Stimulated activated CD4-positive, alpha-beta T cell treated with anti-CD3 and anti-CD28 coated beads, Interleukin-4, amount 100 ng/mL, for 1 hour (primary cell): ENCODE data around the gene ELOVL6.
"Not testable (repeated sequence)": the region's sequence is repeated elsewhere in the genome, so short reads cannot be mapped to it uniquely, and the experiment has no call there.

Experiments used
- DNase-seq: peaks from one replicate; pipeline ENCODE4 v3.0.0-alpha.2; 2020

Gene ELOVL6

DNA sequence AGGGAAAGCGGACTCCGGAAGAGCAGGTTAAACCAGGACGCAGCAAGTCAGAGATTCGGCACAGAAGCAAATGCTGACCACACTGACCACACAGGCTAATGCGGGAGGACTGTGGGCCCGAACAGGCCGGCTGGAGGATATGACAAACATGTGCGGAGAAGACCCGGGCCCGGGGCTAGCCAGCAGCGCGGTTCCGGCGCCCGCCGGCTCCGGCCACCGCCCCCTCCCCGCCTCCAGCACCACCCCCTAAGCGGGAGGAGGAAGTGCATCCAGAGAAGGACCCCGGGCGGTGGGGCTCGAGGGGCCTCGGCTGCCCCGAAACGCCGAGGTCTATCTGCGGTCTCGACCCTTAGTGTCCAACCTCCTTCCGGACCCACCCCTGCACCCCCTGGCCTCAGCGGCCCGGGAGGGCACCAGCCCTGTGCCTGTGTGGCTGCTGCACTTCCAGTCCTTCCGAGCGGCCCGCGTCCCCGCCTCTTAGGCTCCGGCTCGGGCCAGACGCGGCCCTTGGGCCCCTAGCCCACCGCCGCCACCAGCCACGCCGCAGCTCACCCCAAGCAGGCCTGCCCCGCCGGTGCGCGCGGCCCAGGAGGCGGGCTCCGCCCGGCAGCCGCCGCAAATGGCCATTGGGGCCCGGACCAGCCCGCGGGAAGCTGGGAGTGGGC, 2.1 kb downstream of the ELOVL6 start:
- DNase-seq, result peak; percentile 38

DNA sequence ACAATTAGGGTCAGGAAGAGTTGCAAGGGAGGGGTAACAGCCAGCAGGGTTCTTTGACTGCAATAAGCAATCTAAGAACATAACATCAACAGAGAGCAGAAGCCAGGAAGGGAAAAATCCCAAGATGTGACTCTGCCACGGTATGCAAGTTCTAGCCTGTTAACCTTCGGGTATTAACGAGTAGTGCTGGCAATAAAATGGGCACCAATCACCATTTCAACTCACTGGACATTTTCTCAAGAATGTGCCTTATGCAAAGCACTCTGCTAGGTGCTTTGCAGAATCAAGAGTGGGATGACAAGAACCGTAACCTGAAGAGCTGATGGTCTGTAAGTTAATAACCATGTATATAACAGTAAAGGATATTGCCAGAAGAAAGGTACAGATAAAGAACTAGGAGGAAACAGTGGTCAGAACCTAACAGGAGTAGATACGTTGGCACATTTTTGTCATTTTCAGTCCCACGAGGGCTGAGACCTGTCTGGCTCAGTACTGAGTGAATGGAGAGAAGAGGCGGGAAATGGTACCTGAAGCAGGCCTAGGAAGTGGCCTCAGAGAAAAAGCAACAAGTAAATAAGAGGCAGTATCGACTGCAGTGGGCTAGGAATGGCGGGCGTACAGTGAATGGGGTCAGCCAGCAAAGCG, 2.7 kb downstream of the ELOVL6 start:
- no peak for DNase-seq

DNA sequence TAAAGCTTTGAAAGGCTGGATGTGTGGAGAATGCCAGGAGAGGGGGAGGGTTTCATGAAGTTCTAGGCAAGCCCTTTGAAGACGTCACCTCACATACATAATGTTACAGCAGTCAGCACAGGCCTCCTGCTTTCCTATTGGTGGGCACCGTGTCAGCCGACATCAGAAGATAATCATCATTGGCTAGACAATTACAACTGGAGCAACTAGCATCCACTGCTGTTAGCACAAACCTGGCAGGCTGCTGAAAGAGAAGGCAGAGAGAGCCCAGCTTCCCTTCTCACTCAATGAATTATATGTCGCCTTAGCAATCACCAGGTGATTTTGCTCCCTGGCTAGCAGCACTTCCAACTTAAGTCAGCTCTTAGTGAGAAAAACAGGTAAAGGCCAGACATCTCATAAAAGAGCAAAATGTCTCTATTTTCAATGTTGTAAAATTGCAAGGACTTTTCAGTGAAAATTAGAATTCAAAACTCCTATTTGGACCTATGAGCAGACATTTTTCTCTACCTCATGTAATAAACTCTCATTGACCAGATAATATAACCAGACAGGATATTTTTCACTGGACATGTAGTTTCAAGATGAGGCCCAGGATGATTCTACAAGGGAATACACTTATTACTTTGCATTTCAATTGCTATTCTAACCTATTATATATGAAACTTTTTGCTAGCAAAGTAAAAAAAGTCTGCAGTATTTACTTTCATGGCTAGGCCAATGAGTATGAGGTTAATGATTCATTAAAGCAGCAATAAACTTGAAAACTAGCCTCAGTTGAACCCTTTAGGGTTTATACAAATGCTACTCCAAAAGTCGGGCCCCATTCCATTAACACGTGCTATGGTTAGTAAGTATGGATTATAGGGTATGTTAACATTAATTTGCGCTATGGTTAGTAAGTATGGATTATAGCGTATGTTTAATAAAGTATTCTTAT, 4.3 kb downstream of the ELOVL6 start:
- peak; percentile 65 for DNase-seq

DNA sequence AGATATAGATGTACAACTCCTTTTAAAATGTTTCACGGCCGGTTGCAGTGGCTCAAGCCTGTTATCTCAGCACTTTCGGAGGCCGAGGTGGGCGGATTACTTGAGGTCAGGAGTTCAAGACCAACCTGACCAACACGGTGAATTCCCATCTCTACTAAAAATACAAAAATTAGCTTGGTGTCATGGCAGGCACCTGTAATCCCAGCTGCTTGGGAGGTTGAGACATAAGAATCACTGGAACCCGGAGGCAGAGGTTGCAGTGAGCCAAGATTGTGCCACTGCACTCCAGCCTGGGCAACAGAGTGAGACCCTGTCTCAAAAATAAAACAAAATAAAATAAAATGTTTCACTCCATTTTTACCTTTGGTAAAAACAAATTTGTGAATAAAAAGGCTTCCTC, 5.1 kb downstream of the ELOVL6 start:
- DNase-seq, result not testable (repeated sequence)

DNA sequence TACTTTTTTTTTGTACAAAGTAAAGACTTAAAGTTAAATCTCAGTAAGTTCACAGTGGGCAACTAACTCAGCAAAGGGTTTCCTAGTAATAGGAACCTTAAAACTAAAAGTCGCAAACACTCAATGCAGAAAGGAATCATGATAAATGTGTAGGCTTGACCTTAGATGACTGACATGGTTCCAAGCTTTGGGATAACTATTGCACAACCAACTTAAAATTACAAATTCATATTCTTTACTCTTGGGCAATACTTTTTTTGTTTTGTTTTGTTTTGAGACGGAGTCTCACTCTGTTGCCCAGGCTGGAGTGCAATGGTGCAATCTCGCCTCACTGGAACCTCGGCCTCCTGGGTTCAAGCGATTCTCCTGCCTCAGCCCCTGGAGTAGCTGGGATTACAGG, 8.2 kb downstream of the ELOVL6 start:
- DNase-seq, result no peak

DNA sequence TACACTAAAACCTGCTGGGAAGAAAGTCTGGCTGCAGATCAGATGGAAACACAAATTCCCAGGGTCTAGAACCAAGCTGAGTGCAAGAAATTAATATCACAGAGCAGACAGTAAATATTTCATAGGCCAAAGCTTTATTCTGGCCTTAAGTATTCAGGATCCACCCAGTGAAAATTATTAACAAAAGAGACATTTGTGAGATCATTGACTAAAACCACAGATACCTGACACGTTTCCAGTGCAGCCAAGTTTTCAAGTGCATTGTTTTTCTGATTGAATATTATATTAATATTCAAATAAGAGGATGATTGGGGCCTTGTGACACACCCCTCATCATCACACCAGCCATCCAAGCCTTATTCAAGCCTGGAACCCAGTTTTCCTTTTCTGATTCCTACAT, 10.3 kb downstream of the ELOVL6 start:
- DNase-seq, result no peak

DNA sequence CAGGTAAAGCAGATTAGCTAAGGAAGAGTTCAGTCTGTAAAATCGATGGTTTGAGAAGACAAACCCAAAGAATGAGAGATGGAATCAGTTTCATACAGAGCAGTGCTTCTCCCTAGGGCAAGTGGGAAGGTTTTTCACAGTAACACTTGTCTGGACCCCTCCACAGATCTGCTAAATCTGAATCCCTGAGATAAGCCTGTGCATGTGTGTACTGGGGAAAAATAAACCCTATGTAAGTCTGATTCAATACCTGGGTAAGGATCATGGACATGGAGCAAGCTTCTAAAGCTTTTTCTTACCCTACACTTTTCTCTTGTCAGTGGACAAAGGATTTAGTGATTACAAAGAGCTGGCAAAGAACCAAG, 13.6 kb downstream of the ELOVL6 start:
- no peak for DNase-seq

DNA sequence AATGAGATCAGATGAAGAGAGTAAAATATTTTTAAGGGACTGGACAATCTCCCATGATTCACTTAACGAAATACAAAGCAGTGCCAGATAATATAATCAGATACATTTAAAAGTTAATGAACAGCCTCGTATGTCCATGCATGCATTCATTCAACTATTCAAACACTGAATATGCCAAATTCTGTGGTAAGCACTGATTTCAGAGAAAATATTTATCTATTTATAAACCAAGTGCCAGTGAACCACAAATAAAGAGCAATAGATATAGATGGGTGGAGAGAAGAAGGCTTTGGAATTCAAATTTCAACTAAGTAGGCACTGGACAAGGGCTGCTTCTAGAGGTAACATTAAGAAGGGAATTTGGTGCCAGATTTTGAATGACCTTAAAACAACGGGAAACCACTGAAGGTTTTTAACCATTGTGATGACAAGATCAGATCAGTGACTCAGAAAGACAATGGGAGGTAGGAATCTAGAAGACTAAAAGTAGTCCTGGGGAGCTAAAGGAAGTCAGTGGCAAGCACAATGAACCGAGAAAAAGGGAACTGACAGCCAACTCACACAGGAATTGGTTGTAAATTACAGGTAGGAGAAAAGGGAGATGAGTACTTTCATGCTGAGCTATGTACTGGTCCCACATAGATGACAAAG, 14.2 kb downstream of the ELOVL6 start:
- DNase-seq, result no peak

DNA sequence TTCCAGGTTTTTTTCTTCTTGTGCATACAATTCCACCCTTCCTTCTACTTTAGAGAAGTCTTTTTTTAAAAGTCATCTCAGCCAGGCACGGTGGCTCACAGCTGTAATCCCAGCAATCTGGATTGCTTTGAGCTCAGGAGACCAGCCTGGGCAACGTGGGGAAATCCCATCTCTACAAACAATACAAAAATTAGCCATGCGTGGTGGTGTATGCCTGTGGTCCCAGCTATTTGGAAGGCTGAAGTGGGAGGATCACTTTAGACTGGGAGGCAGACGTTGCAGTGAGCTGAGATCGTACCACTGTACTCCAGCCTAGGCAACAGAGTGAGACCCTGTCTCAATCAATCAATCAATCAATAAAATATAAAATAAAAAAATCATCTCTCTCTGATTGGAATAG, 14.8 kb downstream of the ELOVL6 start:
- DNase-seq, result no peak

DNA sequence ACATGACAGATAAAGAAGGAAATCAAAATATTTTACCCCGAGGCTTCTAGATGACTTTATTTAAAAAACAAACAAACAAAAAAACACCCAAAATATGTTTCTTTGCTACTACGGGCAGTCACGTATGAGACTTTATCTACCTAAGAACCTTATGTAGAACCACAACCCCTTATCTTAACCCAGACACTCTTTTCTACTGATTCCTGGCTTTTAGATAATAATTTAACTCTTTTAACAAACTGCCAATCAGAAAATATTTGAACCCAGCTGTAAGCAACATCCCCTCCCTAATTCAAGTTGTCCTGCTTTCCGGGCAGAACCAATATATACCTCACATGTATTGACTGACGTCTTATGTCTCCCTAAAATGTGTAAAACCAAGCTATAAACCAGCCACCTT, 15.4 kb downstream of the ELOVL6 start:
- no peak for DNase-seq

DNA sequence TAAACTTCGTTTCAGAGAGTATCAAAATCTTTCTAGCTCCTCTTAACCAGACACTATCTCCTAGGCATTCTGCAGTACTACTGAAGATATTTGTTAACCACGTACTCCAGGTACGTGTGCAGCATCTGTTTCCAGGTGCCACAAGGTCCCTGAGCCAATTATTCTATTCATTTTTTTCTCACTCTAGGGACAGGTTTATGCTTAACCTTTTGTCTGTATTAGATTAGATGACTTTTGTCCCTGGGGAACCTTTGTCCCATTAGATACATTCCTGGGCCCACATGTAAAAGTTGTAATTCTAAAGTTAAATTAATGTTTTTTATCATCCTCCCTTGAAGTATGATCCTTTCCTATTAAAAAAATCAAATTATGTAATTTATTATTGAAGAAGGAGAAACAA, 16.5 kb downstream of the ELOVL6 start:
- DNase-seq, result no peak

DNA sequence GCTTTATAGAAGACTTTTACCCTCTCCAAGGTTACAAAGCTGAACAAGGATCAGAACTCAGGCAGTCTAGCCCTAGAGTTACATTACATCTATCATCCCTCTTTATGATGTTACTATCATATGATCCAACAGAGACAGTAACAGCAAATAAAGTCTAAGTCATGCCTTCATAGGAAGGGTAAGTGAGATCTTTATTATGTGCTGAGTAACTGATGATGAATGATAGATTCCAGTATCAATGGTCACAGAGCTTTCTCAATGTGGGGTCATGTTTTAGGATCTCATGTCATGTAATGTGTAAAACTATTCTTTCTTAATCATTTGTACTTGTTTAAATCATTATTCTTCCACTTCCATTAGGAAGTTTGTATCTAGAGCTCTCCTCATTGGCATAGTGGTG, 22.8 kb downstream of the ELOVL6 start:
- DNase-seq, result no peak

DNA sequence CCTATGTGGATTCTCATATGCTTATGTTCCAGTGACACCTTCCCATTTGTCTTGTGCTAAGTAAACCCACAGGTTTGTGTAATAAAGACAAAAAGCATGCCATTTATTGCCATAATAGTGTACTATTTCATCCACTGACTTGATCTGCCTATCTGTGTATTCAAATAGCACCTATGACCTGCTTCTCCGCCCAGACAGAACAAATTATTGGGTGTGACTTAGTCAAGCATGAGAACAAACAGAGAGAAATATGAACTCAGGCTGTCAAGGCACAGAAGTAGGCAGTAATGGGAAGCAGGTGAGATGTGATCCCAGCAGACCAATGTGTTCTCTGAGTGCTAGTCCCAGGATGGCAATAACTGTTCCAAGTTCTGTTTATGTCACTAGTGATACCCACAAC, 25.4 kb downstream of the ELOVL6 start:
- no peak for DNase-seq

DNA sequence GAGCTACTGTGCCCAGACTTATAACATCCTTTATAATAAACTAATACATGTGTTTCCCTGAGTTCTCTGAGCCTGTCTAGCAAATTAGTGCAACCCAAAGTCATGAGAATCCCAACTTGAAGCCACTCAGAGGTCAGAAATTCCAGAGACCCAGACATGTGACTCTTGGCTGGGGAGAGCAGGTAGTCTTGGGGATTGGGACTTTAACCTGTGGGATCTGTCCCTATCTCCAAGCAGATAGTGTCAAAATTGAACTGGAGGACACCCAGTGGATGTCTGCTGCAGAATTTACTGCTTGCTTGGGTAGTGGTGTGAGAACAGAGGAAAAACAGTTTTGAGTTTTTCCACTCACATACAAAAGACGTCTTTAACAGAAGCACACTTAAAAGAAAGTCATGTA, 26.4 kb downstream of the ELOVL6 start:
- DNase-seq, result no peak

DNA sequence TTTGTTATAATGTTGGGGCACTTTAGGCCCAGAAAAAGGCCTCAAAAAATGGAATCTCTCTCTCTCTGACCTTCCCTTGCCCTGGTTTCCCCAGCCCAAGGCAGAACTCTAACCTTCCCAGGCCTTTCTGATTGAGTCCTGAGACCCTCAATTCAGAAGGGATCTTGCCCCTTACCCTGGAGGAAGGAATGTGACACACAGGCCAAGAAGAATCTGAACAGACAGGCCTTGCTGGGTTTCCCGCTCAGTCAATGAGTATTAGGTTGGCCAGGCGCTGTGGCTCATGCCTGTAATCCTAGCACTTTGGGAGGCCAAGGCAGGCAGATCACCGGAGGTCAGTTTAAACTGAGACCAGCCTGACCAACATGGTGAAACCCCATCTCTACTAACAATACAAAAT, 27.6 kb downstream of the ELOVL6 start:
- DNase-seq, result no peak

DNA sequence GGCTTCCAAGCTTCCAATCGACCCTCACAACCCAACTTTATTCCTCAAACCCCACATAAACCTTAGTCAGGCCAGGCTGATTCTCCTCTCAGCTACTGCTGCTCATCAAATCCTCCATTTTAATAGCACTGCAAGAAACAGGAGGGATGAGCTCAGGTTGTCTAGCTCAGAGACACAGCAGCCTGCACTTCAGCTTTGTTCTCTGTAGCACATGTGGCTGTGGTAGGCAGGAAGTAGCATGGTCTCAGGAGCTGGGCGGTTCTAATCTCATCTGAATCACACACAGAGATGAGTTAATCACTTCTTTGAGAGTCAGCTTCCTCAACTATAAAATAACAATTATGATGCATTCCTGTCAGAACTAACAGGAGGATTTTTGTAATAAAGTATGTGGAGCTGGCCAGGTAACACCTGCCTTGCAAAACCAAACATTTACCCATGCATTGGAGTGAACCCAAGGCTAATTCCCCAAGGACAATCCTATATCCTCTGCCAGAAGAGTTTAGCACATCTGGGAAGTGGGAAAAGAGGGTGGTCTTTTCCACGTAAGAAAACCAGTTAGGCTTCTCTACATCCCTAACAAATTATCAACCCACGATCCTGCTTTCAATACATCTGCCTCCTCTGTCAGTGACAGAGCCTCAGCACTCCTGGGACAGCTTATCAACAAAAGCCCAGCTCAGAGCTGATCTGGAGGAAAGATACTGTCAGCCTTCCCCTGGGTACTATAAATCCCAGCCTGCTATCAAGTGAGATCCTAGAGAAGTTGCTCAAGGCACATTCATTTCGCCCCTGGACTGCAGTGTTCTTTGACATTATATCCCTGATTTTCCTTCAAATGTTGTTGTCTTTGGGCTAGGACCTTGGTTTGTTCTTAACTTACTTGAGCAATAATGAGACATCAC, 32.8 kb downstream of the ELOVL6 start:
- DNase-seq, result peak; percentile 46

DNA sequence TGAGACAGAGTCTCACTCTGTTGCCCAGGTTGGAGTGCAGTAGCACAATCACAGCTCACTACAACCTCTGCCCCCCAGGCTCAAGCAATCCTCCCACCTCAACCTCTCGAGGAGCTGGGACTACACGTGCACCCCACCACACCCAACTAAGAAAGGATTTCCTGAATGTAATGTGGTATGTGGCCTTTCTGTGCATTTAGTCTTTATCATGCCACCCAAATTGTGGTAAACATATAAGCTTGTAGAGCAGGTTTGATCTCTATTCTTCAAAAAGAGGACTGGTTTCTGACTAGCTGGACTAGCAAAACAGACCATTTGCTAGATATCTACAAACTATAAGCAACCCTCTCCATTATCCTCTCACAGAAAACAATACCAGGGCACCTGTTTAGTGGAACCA, 33.6 kb downstream of the ELOVL6 start:
- DNase-seq, result no peak

DNA sequence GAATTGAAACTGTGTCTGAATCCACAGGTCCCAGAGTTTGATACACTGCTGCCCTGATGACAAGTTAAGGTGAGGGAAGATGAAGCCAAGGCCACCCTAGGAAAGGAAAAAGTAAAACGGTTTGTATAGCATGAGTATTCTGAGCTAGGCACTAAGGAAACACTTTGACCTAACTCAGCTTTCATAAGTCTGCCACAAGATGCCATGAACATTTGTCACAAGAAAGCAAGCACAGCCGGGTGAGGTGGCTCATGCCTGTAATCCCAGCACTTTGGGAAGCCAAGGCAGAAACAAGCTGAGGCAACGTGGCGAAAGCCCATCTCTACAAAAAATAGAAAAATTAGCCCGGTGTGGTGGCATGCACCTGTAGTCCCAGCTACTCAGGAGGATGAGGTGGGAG, 34.2 kb downstream of the ELOVL6 start:
- no peak for DNase-seq

DNA sequence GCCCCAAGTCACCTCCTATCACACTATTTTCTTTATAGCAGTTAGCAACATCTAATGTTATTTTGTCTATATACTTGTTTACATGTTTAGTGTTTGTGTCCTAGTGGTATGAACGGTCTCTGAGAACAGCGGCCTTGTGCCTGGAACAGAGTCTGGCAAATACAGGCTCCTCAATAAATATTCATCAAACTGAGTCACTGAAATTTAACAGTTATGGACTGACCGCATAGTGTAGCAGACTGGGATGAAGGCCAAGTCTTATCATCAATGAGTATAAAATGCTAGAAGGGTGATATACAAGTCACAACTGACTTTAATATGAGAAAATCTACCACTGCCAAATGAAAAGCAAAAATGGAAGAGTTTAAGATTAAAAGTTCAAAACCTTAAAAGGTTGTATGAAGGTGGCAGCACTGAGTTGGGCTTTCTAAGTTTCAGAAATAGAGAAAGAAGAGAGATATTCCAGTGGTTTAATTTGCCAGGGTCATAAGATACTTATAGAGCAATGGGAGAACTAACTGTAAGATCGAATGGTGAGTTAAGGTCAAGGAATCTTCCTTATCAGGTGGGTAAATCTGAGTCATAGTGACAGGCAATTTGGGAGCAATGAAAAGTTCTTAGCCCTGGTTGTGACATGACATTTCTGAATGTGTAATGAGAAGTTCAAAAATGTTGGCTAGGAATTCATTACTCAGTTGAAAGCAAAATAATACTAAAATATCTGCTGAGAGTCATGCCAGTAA, 34.9 kb downstream of the ELOVL6 start:
- DNase-seq, result no peak

DNA sequence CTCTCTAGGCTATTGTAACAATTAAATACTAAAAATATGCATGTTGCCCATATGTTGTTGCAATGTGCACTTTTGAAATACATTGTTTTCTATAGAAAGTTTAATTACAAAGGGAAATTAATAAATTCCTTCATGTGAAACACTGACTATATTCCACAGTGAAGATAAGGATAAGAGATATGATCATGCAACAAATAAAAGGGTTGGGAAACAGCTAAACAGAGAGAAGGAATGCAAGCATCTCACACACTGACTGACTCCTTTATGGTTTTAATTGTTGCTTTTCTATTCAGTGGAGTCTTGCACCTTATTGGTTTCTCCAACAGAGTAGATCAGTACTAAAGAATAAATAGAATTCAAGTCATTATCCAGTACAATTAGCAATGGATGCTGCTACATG, 37.8 kb downstream of the ELOVL6 start:
- DNase-seq, result no peak

DNA sequence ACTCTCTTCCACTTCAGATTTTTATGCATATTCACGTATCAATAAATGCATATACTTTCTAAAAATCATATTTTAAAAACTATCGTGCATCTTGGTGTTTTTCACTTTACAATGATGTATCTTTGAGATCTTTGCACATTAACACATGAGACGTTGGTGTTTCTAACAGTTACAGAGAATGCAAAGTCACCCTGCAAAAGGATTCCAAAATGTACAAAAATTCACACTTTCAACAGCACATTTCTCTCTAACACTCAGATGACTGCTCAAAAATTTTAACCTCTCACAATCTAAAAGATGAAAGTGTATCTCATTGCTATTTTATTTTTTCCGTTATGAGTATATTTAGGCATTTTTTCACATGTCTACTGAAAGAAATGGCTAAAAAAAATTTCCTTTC, 38.9 kb downstream of the ELOVL6 start:
- DNase-seq, result no peak

DNA sequence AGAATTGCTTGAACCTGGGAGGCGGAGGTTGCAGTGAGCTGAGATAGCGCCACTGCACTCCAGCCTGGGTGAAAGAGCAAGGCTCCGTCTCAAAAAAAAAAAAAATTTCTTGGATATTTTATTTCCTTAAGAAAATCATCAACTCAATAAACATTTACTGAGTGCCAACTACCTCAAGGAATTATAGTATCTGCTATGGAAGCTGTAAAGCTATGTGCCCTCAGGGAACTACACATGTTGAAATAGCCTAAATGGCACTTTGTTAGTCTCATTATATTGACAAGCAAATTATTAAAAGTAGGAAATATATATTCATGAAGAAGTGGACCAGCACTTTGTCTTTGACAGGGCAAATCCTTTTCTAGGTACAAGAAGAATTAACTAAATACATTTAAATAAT, 40.8 kb downstream of the ELOVL6 start:
- no peak for DNase-seq
